HG02571 (cell line): ENCODE results near the gene S100A2.

ENCODE experiments used
- ATAC-seq: cut with Tn5 transposase; IDR thresholded peaks from one replicate; pipeline ENCODE4 v1.9.1; 2021; ENCODE audit warnings: mild to moderate bottlenecking, moderate library complexity; ENCODE audit not compliant: unreplicated experiment

S100A2 gene

DNA sequence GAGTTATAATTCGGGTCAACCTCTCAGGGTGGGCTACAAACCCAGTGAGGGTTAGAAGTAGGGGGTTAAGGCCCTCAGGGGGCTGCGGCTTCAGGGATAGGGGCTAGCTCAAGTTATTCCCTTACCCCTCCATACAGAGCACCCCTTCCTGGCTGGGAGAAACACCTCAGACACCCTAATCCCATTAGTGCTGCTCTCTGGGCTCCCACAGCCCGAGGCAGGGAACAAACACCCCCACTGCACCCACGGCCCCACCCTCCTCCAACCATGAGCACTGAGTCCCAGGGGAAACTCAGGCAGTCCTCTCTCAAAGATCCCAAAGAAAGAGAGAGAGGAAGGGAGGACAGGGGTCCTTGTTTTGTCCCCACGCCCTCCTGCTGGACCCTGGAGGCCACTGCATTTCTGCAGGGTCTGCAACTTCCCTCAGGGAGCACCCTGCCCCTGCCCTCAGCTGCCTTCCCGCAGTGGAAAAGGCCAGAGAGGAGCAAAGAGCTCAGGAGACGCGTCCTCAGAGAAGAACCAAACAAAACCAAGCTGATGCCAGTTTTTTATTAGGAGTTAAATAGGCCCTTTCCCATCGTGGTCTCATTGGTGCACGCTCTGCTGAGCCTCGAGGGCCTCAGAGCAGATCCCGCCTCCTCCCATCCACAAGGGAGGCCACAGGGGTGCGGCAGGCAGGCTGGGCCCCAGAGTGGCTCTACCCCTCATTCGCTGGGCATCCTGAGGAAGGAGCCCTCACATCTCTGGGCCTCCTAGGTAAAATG lies 18.7 kb downstream of the S100A2 start:
- no peak for ATAC-seq

GRCh38 chr1:153546371-153546770 lies 19.3 kb downstream of the S100A2 start:
- no peak for ATAC-seq

- no peak for ATAC-seq
These were observed 20.3 kb downstream of the S100A2 start, which contains the start of gene S100A4 for GRCh38 chr1:153545067-153546055. Gene S100A4 (minus strand): TSS chr1:153545806. CDS start chr1:153544794, 1,012 bp downstream.

DNA sequence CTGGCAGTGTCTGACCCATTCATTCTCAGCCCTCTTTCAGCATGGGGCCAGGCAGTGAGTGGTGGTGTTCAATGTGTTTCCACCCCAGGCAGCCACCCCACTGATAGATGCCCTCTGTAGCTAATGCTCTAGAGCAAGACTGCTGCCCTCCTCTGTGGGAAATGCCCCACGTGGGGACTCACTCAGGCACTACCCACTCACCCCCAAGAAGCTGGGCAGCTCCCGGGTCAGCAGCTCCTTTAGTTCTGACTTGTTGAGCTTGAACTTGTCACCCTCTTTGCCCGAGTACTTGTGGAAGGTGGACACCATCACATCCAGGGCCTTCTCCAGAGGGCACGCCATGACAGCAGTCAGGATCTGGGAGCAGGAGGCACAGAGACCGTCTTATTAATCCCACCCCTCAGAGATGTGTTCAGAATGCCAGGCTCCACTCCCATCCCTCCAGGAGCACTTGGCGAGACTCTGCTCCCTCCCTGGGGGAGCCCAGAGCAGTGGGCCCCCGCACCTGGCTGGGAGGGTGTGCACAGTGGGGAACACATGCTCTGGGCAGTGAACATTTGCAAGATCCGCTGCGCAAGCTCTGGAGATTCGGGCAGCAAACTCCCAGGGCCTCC lies 21.1 kb downstream of the S100A2 start:
- no peak for ATAC-seq

GRCh38 chr1:153543736-153544135 lies 21.9 kb downstream of the S100A2 start:
- no peak for ATAC-seq

DNA sequence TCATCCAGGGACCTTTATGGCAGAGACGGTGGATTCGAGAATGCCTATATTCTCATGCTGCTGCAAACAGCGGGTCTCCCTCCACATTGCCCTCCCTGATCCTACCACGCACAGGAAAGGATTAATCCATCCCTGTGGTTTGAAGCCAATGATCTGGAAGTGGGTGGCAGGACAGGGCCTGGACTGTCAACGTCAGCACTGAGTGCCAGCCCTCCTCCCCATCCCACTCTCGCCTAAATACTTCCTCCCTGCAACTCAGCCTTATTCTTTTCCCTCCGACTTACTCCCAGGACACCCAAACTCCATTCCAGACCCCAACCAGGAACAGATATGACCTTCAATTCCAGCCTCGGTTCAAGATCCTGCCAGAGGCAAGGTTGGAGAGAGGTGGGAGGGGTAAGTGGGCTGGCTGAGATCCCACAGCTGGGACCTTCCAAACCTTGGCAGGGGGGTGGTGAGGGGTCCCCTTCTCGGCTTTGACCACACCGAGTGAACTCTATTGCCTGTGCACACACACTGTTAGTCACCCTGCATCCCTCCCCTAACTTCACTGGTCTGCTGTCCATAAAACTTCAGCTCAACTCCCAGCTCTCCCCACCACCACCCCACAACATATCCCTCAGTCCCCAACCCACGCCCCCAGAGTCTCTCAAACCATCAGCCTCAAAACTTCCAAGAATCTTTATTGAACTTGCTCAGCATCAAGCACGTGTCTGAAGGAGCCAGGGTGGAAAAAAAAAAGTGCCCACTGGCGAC lies 22.5 kb downstream of the S100A2 start:
- ATAC-seq: no peak

DNA sequence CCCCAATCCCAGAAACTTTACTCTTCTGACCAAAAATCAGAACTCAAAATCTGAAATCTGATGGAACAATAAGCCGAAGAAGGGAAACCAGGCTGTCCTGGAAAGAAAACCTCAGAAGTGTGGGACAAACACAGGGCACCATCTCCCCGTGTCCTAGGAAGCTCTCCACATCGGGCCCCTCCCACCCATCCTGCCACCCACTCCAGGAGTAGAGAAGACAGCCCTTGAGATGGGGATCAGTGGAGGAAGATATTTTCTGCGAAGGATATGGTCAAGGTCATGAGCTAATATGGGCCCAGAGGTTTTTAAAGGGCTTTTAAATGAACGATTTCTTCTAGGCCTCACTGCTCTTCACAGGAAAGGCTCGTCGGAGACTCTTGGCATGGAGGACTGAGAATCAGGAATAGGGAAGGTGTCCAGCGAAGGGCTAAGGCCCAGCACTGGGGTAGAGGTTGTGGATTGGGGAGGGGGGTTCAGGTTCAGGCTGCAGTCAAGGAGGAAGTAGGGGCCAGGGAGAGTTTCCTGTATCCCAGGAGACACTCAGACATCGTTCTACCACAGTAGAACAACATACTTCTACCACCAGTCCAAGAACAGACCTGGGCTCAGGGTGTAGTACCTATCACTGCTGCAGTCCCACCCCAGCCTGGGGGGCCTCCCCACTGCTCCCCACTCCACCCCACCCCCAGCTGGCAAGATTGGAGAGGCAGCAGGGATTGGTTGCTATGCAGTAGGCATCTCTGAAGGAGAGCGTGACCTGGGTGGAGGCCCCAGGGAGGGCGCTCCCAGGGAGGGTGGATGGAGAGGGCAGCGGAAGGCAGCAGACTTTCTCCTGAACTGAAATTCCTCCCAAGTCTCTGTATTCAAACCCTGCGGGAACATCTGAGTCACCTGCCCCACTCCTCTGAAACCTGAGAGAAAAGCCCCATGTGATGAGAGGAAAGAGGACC lies 23.7 kb downstream of the S100A2 start:
- no peak for ATAC-seq

DNA sequence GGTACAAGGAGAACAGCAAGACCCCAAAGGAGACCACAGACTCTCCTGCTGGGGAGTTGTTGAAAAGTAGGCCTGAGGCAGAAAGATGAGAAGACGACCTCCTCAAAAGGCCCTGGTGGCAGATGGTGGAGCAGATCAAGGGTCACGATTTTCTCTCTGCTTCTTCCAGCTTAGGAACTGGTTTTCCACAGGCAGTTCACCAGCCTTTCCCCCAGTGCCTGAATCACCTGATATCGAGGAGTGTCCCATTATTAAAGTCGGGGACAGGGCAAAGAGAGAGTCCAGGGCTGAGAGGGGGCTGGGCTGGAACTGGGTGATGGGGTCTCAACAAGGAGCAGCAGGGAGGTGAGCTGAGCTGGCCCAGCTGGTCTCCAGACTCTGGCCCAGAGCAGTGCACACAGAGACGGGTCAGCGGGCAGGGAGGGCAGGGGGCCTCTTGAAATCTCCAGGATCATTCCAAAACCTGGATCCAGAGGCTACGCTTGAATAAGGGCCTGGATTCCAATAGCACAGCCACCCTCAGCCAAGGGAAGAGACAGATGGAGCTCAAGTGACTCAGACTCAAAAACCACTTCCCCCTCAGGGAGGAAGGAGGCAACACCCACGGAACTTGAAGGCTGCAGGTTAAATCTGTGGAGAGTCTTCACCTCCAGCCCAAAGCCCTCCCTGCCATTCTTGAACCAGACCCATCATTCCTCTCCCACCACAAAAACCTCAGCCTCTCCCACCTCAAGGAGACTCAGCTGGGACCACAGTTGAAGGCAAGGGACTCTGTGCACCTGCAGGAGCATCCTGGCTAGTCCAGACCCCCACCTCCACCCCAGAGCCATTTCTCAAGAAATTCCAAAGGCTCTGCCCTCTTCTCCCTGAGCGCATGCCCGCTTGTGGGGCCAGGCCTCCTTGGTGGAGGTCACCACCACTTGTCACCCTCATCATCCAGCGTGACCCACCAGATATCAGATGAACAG lies 25.0 kb downstream of the S100A2 start, which contains the start of gene S100A5:
TSS of gene S100A5 (minus strand) at position 541 of the 968 bp plus-strand sequence. CDS start 743 bp downstream, outside the sequence.
- ATAC-seq: no peak

GRCh38 chr1:153539395-153540093 lies 26.1 kb downstream of the S100A2 start:
- no peak for ATAC-seq

DNA sequence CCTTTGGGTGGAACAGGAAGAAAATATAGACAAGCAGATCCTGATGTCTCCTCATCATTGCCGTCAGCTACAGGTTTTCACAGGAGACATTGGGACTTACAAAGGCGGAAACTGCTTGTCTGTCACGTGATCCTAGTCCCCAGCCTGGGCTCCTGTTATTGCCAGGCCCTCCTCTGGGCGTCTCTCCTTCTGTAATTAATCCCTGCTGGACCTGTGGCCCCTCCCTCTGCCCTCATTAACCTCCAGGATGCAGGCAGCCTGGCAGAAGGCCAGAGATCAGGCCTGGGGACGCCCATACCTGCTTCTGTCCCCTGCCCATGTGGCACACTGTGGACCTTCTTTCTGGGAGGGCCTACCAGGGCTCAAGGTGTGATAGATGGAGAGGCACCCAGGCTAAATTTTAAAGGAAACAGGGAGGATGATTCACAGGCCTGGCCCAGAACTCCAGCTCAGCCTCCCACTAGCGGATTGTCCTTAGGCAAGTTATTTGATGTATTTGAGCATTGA lies 27.3 kb downstream of the S100A2 start:
- ATAC-seq: no peak

DNA sequence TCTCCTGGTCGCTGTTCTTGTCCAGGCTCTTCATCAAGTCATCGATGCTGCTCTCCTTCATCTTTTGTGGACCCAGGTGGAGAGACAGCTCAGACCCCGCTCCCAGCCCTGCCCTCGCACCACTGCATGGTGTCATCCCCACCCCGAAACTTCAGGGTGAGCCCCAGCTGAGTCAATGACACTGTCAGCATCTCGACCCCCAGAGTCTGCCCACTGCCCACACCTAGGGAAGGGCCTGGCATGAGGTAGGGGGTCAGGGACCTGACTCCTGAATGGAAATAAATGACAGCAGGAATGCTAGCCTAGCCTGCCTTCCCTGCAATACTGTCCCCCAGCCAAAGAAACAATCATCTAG lies 28.3 kb downstream of the S100A2 start:
- no peak for ATAC-seq

GRCh38 chr1:153536671-153537375 lies 28.8 kb downstream of the S100A2 start:
- no peak for ATAC-seq

DNA sequence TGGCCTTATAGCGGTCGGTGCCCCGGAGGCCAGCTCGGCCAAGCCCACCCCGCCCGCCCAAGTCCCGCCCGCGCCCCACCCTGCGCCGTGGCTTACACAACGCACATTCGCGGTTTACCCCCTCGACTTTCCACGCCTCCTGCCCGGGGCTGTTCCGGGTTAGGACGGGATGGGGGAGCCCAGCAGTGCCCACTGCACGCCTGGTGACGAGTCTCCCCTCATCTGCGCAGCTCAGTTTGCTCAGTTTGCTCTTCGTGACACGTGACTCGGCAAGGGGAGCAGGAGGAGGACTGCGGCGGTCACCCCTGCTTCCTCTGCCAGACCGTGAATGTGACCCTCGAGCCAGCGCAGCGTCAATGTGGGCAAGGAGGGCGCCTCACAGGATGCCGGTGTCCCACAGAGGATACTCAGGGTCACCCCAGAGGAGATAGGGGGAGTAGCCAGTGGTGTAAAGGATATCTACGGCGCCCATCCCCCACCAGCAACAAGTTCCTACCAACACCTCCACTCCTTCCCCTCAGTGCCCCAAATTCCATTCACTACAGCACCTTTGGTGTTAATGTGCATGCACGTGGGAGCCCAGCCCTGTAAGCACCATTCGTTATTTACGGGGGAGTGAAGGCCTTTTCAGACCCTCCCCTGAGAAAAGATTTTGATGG lies 29.5 kb downstream of the S100A2 start:
- no peak for ATAC-seq

DNA sequence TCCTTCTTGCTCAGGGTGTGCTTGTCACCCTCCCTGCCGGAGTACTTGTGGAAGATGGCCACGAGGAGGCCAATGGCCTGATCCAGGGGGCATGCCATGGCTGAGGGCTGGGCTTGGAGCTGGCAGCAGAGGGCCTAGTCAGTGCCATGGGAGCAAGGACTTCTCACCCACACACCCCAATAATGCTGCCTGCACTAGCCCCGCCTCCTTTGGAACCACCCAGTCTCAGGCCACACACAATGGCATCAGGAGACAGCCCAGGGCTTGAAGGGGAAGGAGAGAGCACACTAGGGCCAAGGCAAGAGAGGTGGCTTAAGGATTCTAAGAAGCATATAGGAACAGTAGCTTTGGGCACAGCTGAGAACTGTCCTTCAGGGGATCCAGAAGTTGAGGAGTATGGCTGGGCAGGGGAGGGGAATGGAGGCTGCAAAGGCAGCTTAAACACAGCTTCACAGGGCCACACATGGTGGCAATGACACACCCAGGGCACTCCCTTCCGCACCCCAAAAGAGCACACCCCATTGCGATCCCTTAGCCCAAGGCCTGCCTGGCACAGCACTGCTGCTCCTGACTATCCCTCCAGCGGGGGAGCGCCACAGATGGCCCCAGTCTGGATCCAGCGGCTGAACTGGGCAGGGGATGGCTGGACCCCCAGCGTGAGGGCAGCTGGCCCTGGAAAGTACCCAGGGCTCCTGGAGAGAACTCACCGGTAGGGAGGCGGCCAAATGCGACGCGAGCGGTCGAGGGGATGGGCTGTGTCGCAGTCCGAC lies 30.2 kb downstream of the S100A2 start, which contains the start of gene S100A6:
TSS of gene S100A6 (minus strand) at position 750 of the 770 bp plus-strand sequence. CDS start at position 98, 652 bp downstream.
- no peak for ATAC-seq

- no peak for ATAC-seq
These were observed 30.8 kb downstream of the S100A2 start for GRCh38 chr1:153534925-153535241.
